IPS DF 4.7 (cell line): ENCODE measurements around the gene NFX1.
A peak's percentile ranks its signal among the peaks of the same experiment; 100 is the strongest.

ENCODE experiments used
- DNase-seq: peaks from one replicate; pipeline ENCODE4 v3.0.0-alpha.2; 2013; ENCODE audit warnings: low spot score; ENCODE audit errors: extremely low read depth

Gene NFX1

DNA sequence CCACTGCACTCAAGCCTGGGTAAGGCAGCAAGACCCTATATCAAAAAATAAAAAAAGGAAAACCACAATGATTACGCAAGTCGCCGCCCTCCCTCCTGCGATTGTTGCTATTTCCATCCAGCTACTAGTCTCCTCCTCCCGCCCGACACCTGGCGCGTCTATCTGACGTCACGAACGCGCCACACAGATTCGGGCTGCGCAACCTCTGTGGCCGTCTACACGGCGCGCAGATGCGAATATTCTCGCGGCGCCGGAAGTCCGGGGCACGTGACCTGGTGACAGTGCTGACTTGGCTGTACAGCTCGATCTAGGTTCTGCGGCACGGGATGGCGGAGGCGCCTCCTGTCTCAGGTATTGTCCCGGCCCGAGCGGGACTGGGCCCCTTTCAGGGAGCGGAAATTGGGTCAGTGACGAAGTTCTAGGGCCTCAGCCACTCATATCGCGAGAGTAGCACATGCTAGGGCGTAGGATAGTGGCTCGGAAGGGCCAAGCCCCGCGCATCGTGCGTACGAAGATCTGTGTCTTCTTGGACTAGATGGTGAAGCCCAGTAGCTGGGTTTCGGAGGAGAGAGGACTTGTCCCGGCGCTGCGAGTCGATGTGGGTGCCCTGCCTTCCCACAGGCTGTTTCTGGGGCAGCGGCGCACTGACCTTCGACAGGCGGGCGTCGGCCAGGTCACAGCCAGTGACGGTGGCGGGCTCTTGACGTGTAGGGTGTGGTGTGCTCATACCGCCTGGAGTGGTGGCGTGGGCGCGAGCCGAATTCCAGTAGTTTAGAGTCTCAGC, at the start of gene NFX1:
TSS of gene NFX1 (plus strand) at position 270 of the 784 bp plus-strand sequence. CDS start at position 327, 57 bp downstream.
- DNase-seq = peak; percentile 79

DNA sequence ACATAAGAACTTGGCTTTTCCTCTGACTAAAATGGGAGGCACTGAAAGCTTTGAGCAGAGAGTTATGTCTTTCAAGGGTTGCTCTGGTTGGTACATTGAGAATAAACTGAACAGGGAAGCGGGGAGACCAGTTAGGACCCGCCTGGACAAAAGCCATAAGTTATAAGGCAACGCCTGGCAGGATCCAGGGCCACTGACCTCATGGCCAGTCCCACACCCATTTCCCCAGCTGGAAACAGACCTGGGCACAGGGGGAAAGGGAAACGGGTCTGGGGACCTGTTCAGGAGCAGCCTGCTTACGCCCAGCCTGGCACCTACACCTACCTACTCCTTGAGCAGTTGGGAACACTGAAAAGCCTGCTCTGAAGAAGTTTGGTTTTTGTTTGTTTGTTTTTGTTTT, 49.0 kb upstream of the NFX1 start:
- DNase-seq = no peak

DNA sequence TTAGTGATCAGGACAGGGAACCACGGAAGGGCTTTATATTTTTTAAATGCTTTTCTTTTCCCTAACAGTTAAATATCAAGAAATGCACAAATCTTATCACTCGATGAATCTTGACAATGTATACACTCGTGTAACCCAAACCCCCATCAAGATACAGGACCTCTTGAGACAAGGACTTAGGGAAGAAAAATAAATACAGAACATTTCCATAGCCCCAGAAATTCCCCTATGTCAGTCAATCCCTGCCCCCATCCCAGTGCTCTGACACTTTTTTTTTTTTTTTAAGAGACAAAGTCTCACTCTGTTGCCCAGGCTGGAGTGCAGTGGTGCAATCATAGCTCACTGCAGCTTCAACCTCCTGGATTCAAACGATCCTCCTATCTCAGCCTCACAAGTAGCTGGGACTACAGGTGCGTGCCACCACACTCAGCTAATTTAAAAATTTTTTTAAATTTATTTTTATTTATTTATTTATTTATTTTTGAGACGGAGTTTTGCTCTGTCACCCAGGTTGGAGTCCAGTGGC, 47.6 kb upstream of the NFX1 start:
- DNase-seq = no peak

DNA sequence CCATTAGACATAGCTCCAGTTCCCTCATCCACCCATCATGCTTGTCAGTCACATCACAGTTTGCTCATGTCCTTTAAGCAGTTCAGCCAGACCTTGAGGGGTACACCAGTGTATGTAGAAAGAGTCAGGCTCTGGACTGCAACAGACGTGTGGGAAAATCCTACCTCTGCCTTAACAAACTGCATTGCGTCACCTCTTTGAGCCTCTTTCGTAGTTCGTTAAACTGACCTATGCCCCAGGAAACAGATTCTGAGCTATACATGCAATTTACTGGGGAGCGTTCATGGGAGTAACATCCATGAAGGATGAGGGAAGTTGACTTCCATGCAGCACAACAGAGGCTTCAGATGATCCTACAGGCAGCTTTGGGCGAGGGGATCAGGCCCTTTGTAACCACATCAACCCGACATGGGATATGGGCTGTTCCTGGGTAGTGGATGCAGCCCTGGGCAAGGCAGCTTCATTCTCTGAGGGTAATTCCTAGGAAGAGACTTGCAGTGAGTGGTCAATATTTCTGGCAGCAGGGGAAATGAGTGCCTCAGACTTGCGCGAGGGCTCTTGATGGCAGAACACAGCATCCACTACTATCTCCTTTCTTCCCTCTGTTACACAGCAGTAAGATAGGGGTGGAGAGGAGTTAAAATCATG, 46.1 kb upstream of the NFX1 start:
- no peak for DNase-seq

DNA sequence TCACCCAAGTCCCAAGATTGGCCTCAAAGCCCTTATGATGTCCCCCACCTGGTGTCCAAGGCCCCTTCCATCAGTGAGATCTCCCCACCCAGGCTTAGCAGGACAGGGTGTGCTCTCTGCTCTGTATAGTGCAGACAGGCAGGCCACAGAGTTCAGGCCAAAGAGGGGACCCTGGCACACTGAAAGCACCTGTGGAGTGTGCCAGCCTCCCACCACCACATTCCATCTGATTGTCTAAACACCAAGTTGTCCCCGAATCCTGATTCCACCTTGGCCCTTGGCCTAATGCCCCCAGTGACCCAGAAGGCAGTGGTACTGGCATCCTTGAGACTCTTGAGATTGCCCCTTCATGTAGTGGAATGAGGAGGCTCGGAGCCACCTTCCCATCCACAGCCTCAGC, 45.0 kb upstream of the NFX1 start:
- no peak for DNase-seq

DNA sequence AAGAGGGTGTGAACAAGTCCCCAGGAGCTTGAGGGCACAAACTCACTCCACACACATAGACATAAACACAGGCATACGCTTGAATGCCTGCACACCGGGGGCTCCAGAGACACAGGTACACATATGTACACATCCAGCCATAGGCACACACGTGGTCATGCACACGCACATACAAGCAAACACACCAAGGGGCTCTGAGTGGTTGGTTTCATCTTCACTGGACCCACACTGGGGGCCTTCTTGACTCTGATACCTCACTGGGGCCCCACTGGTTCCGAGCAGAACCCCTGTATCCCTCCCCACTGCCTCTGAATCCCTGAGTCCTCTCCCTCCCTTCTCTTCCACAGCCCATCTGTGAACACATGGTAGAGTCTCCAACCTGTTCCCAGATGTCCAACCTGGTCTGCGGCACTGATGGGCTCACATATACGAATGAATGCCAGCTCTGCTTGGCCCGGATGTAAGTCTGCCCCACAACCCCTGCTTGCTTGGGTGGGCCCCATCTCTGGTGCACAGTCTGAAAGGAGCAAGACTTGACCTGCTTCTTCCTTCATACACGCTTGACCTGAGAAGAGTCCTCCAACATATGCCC, 44.0 kb upstream of the NFX1 start:
- DNase-seq = no peak

DNA sequence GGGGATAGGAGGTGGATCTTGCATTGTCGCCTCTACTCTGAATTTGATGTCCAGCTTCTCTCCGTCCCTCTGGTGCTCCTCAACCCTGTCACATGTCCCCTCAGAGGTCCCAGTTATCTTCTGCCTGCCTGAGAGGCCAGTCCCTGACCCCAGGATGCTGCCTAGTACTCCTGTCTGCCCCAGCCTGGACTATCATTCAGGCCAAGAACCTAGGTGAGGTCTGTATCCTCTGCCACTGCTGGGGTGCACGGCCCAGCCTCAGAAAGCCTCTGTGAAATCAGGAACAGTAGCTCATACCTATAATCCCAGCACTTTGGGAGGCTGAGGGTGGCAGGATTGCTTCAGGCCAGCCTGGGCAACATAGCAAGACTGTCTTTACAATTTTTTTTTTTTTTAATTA, 41.7 kb upstream of the NFX1 start:
- DNase-seq = no peak

DNA sequence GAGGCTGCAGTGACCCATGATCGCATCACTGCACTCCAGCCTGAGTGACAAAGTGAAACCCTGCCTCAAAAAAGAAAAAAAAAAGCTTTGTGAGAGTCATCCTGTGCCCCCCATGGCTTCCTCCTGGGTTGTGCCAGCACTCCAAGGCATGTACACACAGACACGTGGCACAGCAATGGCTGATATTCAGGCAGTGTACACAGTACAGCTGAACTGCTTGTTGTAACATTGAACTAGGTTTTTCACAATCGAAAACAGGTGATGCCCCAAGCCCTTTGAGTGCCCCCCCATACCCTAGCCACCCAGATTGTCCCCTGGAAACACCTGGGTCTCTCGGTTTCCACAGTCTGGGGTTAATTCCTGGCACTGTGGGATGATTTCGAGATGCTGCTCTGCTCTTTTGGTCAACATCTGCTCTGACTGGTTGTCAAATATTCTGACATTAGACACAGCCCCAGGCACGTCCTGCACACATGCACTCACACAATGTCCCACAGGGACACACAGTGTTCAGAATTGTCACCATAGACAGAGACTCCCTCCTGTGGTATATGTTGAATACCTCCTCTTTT, 41.1 kb upstream of the NFX1 start:
- DNase-seq = no peak

DNA sequence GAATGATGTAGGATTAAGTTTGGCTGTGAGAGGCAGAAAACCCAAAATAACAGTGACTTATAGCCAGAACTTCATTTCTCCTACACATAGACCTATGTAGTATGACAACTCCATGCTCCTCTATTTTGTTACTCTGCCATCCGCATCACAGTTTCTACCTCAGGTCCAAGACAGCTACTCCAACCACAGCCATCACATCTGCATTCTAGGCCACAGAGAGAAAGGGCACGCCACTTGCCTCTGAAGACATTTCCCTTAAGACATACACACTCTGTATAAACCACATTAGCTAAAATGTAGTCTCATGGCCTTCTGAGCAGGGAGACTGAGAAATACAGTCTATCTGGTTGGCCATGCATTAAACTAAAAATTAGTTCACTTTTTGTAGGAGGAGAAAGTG, 40.3 kb upstream of the NFX1 start:
- DNase-seq = no peak

DNA sequence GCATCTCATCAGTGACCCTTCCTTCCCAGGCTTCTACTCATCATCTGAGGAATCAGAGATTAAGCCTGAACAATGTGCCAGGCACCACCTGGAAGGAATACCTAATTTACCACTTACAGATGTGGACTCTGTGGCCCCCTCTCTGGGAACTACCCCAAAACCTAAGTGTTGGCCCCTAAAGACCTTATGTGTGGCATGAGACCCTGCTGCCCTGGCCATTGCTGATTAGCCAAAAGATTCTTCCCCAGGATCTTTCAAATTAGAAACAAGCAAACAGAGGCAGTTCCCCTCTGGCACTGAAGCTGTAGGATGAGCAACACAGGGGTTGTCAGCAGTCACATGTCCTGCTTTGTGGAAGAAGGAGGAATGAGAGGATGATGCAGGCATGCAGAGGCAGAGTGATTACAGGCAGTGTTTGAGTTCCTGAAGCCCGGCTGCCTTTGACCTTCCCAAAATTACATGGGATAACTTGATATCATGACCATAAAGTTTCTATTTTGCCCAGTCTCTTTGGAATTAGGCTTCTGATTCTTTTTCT, 39.8 kb upstream of the NFX1 start:
- no peak for DNase-seq

DNA sequence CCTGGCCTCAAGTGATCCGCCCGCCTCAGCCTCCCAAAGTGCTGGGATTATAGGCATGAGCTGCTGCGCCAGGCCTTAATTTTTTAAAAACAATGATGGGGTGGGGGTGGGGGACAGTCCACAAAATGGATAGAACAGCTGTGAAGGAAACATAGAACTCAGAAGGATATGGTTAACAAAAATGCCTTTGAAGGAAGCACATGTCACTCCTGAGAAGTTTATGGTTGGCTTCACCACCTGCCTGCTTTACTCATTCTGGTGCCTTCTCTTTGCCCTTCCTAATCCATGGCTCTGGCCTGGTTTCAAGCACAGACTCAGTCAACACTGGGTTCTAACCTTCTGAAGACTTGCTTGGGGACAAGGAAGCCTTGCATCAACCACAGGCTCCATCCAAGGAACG, 36.1 kb upstream of the NFX1 start:
- no peak for DNase-seq

DNA sequence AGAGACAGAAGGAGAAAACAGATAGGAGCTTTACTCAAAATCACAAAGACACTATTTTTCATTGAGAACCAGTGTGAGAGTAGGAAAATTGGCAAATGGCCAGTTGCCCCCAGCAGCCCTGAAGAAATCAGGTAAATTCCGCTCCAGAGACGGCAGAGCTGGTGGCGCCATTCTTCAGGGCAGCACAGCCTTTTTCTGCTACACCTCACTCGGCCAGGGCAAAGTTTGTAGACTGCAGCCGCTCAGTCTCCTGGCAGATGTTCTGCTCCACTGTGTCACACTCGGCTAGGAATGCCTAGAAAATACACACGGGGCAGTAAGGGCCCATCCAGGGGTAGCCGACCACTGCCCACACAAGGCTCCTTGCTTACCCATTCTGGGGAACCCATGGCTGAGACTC, 35.3 kb upstream of the NFX1 start:
- no peak for DNase-seq

DNA sequence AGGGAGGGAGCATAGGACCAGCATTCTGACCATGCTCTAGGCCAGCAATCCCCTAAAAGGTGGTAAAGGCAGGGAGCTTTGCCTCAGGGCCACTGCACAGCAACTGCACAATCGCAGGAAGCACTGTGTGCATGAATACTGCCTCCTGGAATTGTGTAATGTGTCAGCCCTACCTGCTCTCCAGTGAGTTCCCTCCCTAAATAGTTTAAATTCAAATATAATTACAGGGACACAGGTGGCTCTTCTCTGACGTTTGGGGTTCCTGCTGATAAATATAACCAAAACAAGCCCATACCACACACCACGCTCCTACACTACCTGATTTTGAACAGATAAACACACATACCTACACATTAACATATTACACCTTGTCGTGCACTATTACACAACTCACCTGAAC, 34.8 kb upstream of the NFX1 start:
- DNase-seq = no peak

DNA sequence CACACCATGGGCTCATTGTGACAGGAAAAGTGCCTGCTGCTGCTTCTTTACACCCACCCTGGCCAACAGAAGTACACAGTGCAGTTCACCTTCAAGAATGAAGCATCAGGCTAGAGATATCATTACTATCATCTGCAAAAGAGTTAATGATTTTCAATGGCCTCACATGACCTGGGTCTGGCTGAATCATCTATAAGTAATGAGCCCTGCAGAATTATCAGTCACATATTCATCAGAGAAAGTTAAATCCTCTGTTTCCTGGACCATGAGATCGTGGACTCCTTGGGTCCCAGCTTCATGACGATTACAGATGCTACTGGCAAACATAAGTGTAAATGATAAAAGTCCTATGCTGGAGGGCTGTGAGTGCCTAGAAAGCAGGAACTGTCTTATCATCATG, 34.1 kb upstream of the NFX1 start:
- DNase-seq = no peak

DNA sequence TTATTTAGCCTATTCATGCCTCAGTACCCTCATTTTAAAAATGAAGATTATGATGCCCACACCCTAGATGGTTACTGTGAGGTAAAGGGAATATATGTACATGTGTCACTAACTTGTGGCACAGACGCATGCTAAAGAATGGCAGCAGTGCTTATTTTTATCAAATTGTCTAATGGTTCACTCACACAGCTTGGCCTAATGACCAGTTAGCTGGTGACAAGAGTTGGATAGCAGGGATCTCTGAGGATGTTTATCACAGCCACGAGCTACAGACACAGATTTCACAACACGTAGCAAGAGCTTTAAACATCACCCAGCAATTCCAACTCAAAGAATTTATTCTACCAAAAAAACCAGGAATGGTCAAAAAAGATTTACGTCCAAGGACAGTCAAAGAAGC, 33.0 kb upstream of the NFX1 start:
- no peak for DNase-seq

DNA sequence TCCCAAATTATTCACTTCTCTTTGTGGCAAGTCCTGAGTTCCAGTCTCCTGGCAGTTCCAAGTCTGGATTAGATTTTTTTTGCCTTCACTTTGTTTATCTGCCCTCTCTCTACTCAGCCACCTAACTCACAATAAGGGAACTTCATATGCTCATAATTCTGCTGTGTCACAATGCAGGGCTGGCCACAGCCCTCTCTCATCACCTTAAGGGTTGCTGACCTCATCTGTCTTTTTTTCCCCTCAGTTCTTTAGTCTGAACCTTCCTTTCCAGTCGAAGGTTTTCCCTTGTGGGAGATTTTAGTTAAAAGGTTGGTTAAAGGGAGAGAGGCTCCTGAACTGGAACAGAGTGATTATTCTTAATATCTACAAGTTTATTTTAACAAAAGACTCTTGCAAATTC, 29.9 kb upstream of the NFX1 start:
- DNase-seq = no peak

DNA sequence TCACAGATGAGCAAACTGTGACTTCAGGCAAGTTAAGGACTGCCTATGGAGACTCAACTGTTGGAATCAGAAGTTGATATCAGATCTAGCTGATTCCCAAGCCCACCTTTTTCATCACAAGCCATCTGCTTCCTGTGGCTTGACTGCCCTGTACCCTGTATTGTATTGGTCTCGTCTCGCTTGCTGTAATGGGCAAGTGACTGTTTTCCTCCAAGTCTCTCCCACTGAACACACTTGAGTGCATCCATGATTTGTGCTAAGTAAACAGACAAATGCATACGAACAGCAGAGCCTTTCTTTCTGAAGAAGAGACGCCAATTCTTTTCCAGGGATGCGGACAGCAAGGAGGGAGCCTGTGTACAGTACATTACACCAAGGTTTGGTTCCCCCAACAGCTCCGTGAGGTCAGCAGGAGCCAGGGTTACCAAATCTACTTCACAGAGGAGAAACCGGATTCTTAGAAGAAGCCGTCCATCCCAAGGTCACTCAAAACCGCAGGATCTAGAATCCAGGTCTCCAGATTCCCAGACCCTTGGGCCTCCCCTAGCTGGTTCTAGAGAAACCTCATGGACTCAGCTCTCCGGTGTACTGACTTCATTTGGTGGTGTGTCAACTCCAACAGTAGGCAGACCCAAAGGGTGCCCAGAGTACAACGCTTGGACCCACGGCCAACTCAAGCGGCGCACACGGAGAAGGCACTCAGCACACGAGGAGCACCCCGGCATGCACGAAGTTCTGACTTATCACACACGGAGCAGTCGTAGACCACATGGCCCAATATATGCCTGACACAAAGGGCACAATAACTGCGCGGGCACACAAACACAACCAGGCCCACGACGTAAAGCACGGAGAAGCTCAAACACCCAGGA, 26.9 kb upstream of the NFX1 start:
- DNase-seq = no peak

DNA sequence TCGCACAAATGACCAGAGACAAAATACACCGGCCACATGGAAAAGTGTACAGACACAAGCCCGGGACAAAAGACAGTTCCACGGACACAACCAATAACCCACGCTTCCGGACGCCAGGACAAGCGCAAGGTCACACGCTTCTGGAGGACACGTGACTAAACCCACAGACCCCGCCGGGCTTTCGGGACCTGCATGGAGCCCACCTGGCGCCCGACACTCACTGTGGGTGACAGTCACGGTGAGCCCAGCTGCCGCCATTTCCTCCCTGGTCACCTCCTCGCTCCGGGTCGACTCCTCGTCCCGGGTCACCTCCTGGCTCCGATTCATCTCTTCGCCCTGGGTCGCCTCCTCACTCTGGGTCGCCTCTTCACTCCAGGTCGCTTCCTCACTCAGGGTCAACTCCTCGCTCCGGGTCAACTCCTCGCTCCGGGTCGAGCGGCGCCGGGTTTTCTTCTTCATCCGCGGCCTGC, 26.3 kb upstream of the NFX1 start:
- no peak for DNase-seq

DNA sequence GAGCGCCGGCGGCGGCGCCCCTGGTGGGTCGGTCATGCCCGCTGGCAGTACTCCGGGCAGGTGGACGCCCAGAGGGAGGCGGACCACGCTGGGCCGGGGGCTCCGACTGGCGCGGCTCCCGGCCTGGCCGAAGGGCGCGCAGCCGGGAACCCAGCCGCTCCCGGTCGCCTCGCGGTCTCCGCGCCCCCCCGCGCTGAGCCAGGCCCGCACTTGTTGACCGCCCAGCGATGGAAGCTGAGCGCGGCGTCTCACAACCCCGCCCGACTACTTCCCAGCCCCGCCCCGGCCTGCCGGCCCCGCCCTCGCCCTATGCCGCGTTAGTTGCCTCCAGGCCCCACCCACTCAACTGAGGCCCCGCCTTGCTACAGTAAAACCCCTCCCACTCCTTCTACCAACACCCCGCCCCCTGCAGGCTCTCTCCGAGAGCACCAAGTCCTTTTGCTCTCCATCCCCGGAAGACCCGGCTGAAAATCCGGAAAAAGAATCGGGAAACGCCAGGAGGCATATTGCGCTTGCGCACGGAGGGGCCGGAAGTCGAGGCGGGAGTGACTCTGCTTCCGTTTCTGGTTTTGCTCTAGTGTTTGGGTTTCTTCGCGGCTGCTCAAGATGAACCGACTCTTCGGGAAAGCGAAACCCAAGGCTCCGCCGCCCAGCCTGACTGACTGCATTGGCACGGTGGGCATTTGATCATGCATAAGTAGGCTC, 25.7 kb upstream of the NFX1 start, which contains the start of the genes BAG1 and CHMP5:
TSS of gene BAG1 (minus strand) at position 236 of the 705 bp plus-strand sequence.
TSS of gene CHMP5 (plus strand) at position 577 of the 705 bp plus-strand sequence. CDS start at position 607, 30 bp downstream.
- peak; percentile 88 for DNase-seq
